ENCODE data around the gene ATP1B1. TPM values are rescaled to one million over a fixed set of nuclear protein-coding genes. Genes with fewer than 3 reads are reported as not detected.

ATP1B1 gene
- total and polyA plus RNA-seq, 8 donors = 93.4 to 213 (median 166) TPM

DNA sequence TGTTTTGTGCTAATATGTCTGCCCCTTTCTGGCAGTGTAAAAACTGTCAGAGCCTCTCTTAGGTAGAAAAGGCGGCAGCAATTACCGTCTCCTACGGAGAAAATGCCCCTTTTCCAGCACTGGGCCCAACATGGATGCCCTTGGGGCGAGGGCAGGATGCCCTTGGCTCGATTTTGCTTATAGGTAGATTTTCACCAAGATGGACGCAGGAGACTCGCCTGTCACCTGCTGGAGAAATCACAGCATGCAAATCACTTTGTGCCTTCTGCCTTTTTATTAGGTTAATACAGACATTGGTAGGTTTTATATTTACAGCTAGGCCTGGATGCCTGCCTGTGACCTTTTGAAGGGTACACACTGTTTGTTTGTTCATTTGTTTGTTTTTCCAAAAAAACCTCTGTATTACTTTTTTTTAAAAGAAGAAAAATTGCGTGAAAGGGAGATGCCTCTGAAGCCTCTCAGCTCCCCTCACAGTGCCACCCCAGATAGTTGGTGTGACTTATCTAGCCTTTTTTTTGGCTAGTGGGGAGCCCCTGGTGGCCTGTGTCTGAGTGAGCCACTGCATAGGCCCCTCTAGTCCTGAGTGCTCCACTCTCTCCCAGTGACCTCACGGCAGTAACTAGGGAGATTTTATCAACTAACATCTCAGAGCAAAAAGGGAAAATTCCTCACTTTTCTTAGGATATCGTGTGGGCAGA is 2.5 kb downstream of the ATP1B1 start:
- FAIRE-seq = no peak
- Histone ChIP-seq H3K4me3 (peak overlapping the region; percentile 2 to 96 (median 87)), H3K9me3 (no peaks in the 10 kb centered on the region), H3K27ac (peak overlapping the region; percentile 47 to 98 (median 76)), H3K36me3 (peaks cover 0 to 23% (median 12%) of the 10 kb centered on the region in 3 donors), H3K4me1 (peaks cover 13 to 36% (median 21%) of the 10 kb centered on the region in 3 donors), H3K27me3 (no peaks in the 10 kb centered on the region)
- ATAC-seq = peak in 2 of 4 donors; percentile 2 to 6
- WGBS, 2 donors = 42 to 43% methylated on average over 10 of the region's 10 CpGs
- TF ChIP-seq, protein P1, sequence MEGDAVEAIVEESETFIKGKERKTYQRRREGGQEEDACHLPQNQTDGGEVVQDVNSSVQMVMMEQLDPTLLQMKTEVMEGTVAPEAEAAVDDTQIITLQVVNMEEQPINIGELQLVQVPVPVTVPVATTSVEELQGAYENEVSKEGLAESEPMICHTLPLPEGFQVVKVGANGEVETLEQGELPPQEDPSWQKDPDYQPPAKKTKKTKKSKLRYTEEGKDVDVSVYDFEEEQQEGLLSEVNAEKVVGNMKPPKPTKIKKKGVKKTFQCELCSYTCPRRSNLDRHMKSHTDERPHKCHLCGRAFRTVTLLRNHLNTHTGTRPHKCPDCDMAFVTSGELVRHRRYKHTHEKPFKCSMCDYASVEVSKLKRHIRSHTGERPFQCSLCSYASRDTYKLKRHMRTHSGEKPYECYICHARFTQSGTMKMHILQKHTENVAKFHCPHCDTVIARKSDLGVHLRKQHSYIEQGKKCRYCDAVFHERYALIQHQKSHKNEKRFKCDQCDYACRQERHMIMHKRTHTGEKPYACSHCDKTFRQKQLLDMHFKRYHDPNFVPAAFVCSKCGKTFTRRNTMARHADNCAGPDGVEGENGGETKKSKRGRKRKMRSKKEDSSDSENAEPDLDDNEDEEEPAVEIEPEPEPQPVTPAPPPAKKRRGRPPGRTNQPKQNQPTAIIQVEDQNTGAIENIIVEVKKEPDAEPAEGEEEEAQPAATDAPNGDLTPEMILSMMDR (IDR thresholded peaks at IDR 0.05) = peak in 1 of 4 donors; percentile 11
- intact Hi-C loops (cut with DNase I) = loop anchor here in 1 of 3 donors (10.0 kb wide), 1 partner anchor 474 kb away; no protein-coding TSS in a partner anchor
- DNase-seq = peak in 2 of 6 donors; percentile 17 to 29

DNA sequence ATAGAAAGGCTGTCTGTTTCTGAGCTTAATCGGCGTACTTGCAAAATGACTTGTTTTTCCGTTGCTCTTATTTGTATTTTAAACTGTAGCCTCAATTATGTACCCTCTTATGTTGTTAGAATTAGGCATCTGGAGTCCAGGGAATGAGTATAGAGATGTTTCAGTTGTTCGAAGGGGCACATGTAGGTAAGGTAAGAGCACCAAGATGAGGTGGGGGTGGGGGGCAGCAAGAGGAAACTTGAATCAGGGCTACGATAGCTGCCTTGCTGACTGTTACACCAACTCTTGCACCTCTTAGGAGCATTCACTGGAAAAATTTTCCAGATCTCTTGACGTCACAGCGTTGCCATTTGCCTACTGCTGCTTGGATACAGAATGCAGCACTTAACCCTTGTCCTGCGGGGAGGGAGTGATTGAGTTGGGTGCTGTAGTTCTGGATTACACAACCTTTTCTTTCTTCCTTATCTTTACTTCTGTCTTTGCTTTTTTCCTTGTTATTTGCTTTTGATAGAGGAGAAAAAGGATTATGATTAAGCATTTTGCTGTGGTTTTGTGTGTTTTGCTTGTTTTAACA is 3.2 kb downstream of the ATP1B1 start:
- no peaks in the 10 kb centered on the region for H3K27me3 ChIP-seq
- H3K4me3 ChIP-seq = peak overlapping the region; percentile 0 to 96 (median 87)
- TF ChIP-seq, protein P1 (IDR thresholded peaks at IDR 0.05) = no peak
- peak overlapping the region; percentile 47 to 98 (median 76) for H3K27ac ChIP-seq
- ATAC-seq = peak; percentile 21 to 60 (median 46)
- peaks cover 0 to 25% (median 12%) of the 10 kb centered on the region in 3 donors for H3K36me3 ChIP-seq
- peak; percentile 26 for FAIRE-seq
- intact Hi-C loops (cut with DNase I) = loop anchor here in 1 of 3 donors (10.0 kb wide), 1 partner anchor 475 kb away; no protein-coding TSS in a partner anchor
- WGBS, 2 donors = 21 to 22% methylated on average over 8 of the region's 8 CpGs
- peak in 5 of 6 donors; percentile 10 to 82 (median 69) for DNase-seq
- no peaks in the 10 kb centered on the region for H3K9me3 ChIP-seq
- H3K4me1 ChIP-seq = peaks cover 13 to 36% (median 21%) of the 10 kb centered on the region in 3 donors

DNA sequence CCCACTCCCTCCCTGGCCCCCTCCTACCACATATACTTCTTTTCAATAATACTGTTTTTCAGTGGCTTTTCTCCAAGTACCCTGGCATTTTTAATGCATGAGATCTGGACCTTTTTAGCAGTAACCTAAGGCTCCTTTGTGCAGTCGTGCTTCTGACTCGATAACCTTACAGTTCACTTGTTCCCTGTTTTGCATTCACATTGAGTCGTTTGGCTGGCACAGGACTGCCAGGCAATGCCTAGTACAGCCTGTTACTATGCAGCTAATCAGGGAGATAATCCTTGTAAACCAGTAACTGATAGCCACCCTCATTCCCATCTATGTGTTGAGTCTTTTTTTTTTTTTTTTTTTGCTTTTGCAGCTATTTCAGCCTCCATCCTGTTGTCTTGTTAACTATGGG is 3.7 kb downstream of the ATP1B1 start:
- DNase-seq (no peak), FAIRE-seq (no peak), ATAC-seq (no peak)
- Histone ChIP-seq H3K27ac (peak overlapping the region; percentile 47 to 98 (median 76)), H3K36me3 (peaks cover 0 to 25% (median 12%) of the 10 kb centered on the region in 3 donors), H3K4me3 (peak overlapping the region; percentile 0 to 96 (median 87)), H3K4me1 (peaks cover 13 to 39% (median 21%) of the 10 kb centered on the region in 3 donors), H3K27me3 (no peaks in the 10 kb centered on the region), H3K9me3 (no peaks in the 10 kb centered on the region)
- intact Hi-C loops (cut with DNase I) = no loop called here
- WGBS, 2 donors = 3 to 6% methylated on average over 3 of the region's 3 CpGs
- TF ChIP-seq, protein P1 (IDR thresholded peaks at IDR 0.05) = no peak

DNA sequence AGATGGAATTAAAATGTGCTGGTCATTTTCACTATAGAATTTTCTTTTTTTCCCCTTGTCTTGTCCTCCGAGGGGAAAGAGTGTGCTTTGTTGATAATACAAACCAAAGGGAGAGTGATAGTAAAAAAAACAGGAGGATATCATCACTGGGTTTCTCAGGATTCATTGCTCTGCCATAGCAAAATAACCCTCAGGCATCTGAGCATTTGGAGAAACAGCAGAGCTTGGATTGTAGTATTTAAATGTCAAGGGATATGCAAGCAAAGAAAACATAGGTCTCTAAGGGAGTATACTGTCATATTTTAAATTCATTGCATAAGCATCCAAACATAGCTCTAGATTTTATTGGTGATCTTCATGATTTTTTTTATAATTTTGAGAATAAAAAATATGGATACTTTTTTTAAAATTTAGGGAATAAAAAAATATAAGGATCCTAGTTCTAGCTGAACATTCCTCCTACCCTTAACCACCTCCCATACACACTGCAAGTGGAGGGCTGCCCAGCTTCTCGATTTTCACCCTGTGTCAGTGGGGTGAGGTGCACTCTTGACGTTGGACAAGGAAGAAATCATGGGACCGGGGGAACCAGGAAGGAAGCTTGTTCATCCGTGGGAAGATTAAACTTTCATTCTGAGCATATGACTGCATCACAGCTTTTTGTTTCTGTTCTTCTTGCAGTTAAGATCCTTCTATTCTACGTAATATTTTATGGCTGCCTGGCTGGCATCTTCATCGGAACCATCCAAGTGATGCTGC is 4.4 kb downstream of the ATP1B1 start:
- H3K4me3 ChIP-seq = peak overlapping the region in 2 of 4 donors; percentile 94 to 96
- H3K27me3 ChIP-seq = no peaks in the 10 kb centered on the region
- peaks cover 0 to 25% (median 12%) of the 10 kb centered on the region in 3 donors for H3K36me3 ChIP-seq
- H3K9me3 ChIP-seq = no peaks in the 10 kb centered on the region
- ATAC-seq (no peak), DNase-seq (no peak), FAIRE-seq (no peak)
- WGBS, 2 donors = 37 to 39% methylated on average over 7 of the region's 7 CpGs
- H3K4me1 ChIP-seq = peaks cover 19 to 46% (median 21%) of the 10 kb centered on the region in 3 donors
- intact Hi-C loops (cut with DNase I) = no loop called here
- H3K27ac ChIP-seq = peak overlapping the region in 2 of 4 donors; percentile 97 to 98
- TF ChIP-seq, protein P1 (IDR thresholded peaks at IDR 0.05) = no peak

Data from pancreas (tissue), 10 donors.